Anterior cingulate cortex (tissue), 58 donors: ENCODE results near the gene HCRTR2.
"Not testable (repeated sequence)": the region's sequence is repeated elsewhere in the genome, so short reads cannot be mapped to it uniquely, and the experiment has no call there.

Experiments
- DNase-seq, 58 donors: peaks; one replicate each; lab custom pipeline; 2025; lab: John Stamatoyannopoulos, UW

HCRTR2 gene

GRCh38 chr6:55210952-55211351 is 36.6 kb downstream of the HCRTR2 start:
- DNase-seq: no peak

- DNase-seq: no peak
These were observed 37.8 kb downstream of the HCRTR2 start for GRCh38 chr6:55212156-55212555.

GRCh38 chr6:55220961-55221360 is 46.6 kb downstream of the HCRTR2 start:
- no peak for DNase-seq

- DNase-seq: no peak
These were observed 53.5 kb downstream of the HCRTR2 start for GRCh38 chr6:55227862-55228261.

GRCh38 chr6:55239099-55239498 is 64.8 kb downstream of the HCRTR2 start:
- no peak for DNase-seq

GRCh38 chr6:55240975-55241605 is 66.8 kb downstream of the HCRTR2 start:
- peak in 1 of 58 donors; percentile 0 for DNase-seq

- DNase-seq: no peak
These were observed 76.1 kb downstream of the HCRTR2 start for GRCh38 chr6:55250400-55250799.

GRCh38 chr6:55255113-55255512 is 80.8 kb downstream of the HCRTR2 start:
- no peak for DNase-seq

GRCh38 chr6:55260181-55260580 is 85.9 kb downstream of the HCRTR2 start:
- DNase-seq: no peak

- DNase-seq: no peak
These were observed 91.2 kb downstream of the HCRTR2 start for GRCh38 chr6:55265409-55266114.

- DNase-seq: no peak
These were observed 92.6 kb downstream of the HCRTR2 start for GRCh38 chr6:55266896-55267295.

GRCh38 chr6:55276745-55277530 is 102.6 kb downstream of the HCRTR2 start:
- peak in 8 of 58 donors; percentile 0 to 66 (median 6) for DNase-seq

- no peak for DNase-seq
These were observed 103.3 kb downstream of the HCRTR2 start for GRCh38 chr6:55277646-55278045.

GRCh38 chr6:55281215-55281614 is 106.9 kb downstream of the HCRTR2 start:
- no peak for DNase-seq

GRCh38 chr6:55282115-55282514 is 107.8 kb downstream of the HCRTR2 start:
- no peak for DNase-seq

- DNase-seq: no peak
These were observed 112.5 kb downstream of the HCRTR2 start for GRCh38 chr6:55286824-55287223.

- DNase-seq: no peak
These were observed 116.4 kb downstream of the HCRTR2 start for GRCh38 chr6:55290736-55291135.

- no peak for DNase-seq
These were observed 118.8 kb downstream of the HCRTR2 start for GRCh38 chr6:55293116-55293515.

- DNase-seq: not testable (repeated sequence)
These were observed 122.9 kb downstream of the HCRTR2 start for GRCh38 chr6:55297214-55297613.

- no peak for DNase-seq
These were observed 125.1 kb downstream of the HCRTR2 start for GRCh38 chr6:55299286-55299985.

GRCh38 chr6:55304747-55305146 is 130.4 kb downstream of the HCRTR2 start:
- DNase-seq: no peak
